Heart right ventricle (tissue), 16 donors: Measurements from ENCODE around the gene PSMG3. TPM values are rescaled to one million over a fixed set of nuclear protein-coding genes. Genes with fewer than 3 reads are reported as not detected.

Source experiments
- ATAC-seq, 8 donors: fragments of 200-7000 bp; cut with Tn5 transposase; one replicate each; pipeline ENCODE4 v1.9.1; 2020; ENCODE audit warnings: mild to moderate bottlenecking in 8 of 8, moderate library complexity in 8 of 8, moderate number of reproducible peaks in 1 of 8
- DNase-seq, 2 donors: peaks; one replicate each; pipeline ENCODE4 v3.0.0-alpha.2; 2020
- H3K27ac ChIP-seq, 10 donors: fragments of 200-600 bp; sonication (generic) in 2 of 10; one replicate each; pipeline versions ENCODE4 v1.5.0 to v1.8.0; 2020 to 2022; ENCODE audit warnings: mild to moderate bottlenecking in 3 of 10
- H3K27me3 ChIP-seq, 7 donors: fragments of 200-600 bp; one replicate each; pipeline ENCODE4 v1.8.0; 2021 to 2022; ENCODE audit warnings: mild to moderate bottlenecking in 2 of 7
- H3K36me3 ChIP-seq, 9 donors: fragments of 200-600 bp; sonication (generic) in 1 of 9; one replicate each; pipeline versions ENCODE4 v1.5.0 to v1.8.0; 2020 to 2022; ENCODE audit warnings: mild to moderate bottlenecking in 2 of 9
- H3K4me1 ChIP-seq, 9 donors: fragments of 200-600 bp; sonication (generic) in 1 of 9; one replicate each; pipeline versions ENCODE4 v1.5.0 to v1.8.0; 2020 to 2022; ENCODE audit warnings: mild to moderate bottlenecking in 4 of 9
- H3K4me3 ChIP-seq, 10 donors: fragments of 200-600 bp; sonication (generic) in 2 of 10; one replicate each; pipeline versions ENCODE4 v1.5.0 to v1.8.0; 2020 to 2022; ENCODE audit warnings: mild to moderate bottlenecking in 7 of 10, moderate library complexity in 2 of 10
- H3K9me3 ChIP-seq, 11 donors: fragments of 200-600 bp in 10 of 11; sonication (generic) in 2 of 11; one replicate each; pipeline versions ENCODE4 v1.5.0 to v1.8.0; 2013 to 2022; ENCODE audit warnings: mild to moderate bottlenecking in 2 of 11, control low read depth in 1 of 11, moderate library complexity in 1 of 11
- CTCF ChIP-seq, 9 donors: fragments of 200-600 bp; sonication (generic) in 2 of 9; IDR thresholded peaks; one replicate each; pipeline versions ENCODE4 v1.5.0 to v1.8.0; 2021 to 2022; ENCODE audit warnings: antibody characterized with exemption in 9 of 9, mild to moderate bottlenecking in 5 of 9, moderate library complexity in 1 of 9
- WGBS, 2 donors: extraction: QIAGEN DNeasy Blood & Tissue Kit; methylation state at CpG; one replicate each; pipeline ENCODE4 v1.1.7; 2013; ENCODE audit warnings: inconsistent platforms in 1 of 2; 5-methylcytosine and 5-hydroxymethylcytosine counted together
- intact Hi-C, 10 donors: fragments of 100-400 bp; cut with DNase I; formaldehyde crosslinking; loops; one replicate each; pipeline versions ENCODE4 v1.11.1 to v1.14.2; 2022
- polyA plus RNA-seq, 2 donors: library from polyadenylated mRNA; stranded (reverse); fragments of 200-250 nt; gene quantifications; one replicate each; pipeline ENCODE4 v1.2.3, GENCODE V29; 2013
- total RNA-seq, 10 donors: library from RNA; stranded (reverse); fragmentation: NEBNext Ultra II Directional in 3 of 10; extraction: Animal tissue kit (Norgen Biotek cat#: 25700) in 3 of 10; gene quantifications; one replicate each; pipeline versions ENCODE4 v1.2.1 to v1.2.4, GENCODE V29; 2021 to 2023
- donor health status: Arrhythmogenic right ventricular cardiomyopathy.
- donor health status: ischemic (EF 13 %, LVEDD 7.1; RV severe dilation, severe dysfunction).
- donor health status: healthy with polysubstance abuse.
- donor health status: DM: no; HTN: yes; CAD: no.
- donor health status: DM: no; HTN: no; CAD: no.
- donor health status: ischemic (EF 25% LVEDD 6.9; RV normal size, moderate dysfunction).
- donor health status: ischemic (EF 25% LVEDD 5.7; RV mildly dilated, moderate dysfunction).
- donor health status: healthy.
- donor health status: DM: yes; HTN: yes; CAD: no.
- donor health status: Ischemic cardiomyopathy.
- donor health status: ischemic (EF 35%, LVEDD 5.7; RV mildly dilated, moderate dysfunction).
- donor health status: nonischemic (EF 11% LVEDD 7.7; RV severe dilation, severe dysfunction).
- donor health status: DM: yes; HTN: yes; CAD: no.
- donor health status: PGD.
- donor health status: ischemic (EF 29% LVEDD 5.4; RV normal size, mild dysfunction).
- donor health status: nonischemic (EF 23%, LVEDD 6.1; RV moderate dilation, normal function).

PSMG3 gene
- total and polyA plus RNA-seq, 12 donors = 7.3 to 45.7 (median 12.0) TPM

- no peaks in the 10 kb centered on the region for H3K36me3 ChIP-seq
- DNase-seq (no peak), ATAC-seq (no peak)
- peaks cover 0 to 7% (median 0%) of the 10 kb centered on the region in 7 donors for H3K27me3 ChIP-seq
- WGBS, 2 donors = 93 to 94% methylated on average over 6 of the region's 6 CpGs
- H3K27ac ChIP-seq = no peak overlapping the region
- H3K4me1 ChIP-seq = peaks cover 0 to 11% (median 5%) of the 10 kb centered on the region in 9 donors
- H3K4me3 ChIP-seq = no peak overlapping the region
- no peak for TF ChIP-seq CTCF (IDR thresholded peaks at IDR 0.05)
- H3K9me3 ChIP-seq = no peaks in the 10 kb centered on the region
- intact Hi-C loops = no loop called here
These were observed 44.4 kb downstream of the PSMG3 start for GRCh38 chr7:1525409-1525808.

- 75 to 79% methylated on average over 17 of the region's 17 CpGs for WGBS, 2 donors
- peaks cover 0 to 7% (median 0%) of the 10 kb centered on the region in 7 donors for H3K27me3 ChIP-seq
- ATAC-seq (no peak), DNase-seq (no peak)
- no peak overlapping the region for H3K27ac ChIP-seq
- intact Hi-C loops = no loop called here
- peaks cover 0 to 10% (median 0%) of the 10 kb centered on the region in 11 donors for H3K9me3 ChIP-seq
- H3K4me1 ChIP-seq = peaks cover 0 to 7% (median 0%) of the 10 kb centered on the region in 9 donors
- no peak for TF ChIP-seq CTCF (IDR thresholded peaks at IDR 0.05)
- no peak overlapping the region for H3K4me3 ChIP-seq
- H3K36me3 ChIP-seq = no peaks in the 10 kb centered on the region
These were observed 46.0 kb downstream of the PSMG3 start for GRCh38 chr7:1523844-1524243.

DNA sequence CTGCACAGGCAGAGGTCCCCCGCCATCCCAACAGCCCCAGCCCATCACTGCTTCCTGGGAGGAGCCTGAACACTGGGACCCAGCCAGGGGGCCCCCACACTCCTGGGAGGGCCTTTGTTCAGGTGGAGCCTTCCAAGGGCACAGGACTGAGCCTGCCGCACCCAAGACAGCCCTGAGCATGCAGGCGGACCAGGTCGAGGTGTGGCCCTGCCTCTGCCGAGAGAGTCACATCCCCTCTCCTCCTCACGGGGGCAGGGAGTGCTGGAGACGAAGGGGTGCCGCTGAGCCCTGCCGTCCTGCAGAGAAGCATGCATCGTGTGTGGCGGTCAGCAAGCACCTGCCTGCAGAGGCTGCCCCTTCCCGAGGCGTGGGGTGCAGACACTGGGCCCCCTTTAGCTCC is 46.6 kb downstream of the PSMG3 start:
- WGBS, 2 donors = 36 to 49% methylated on average over 13 of the region's 13 CpGs
- Histone ChIP-seq H3K27ac (no peak overlapping the region), H3K36me3 (no peaks in the 10 kb centered on the region), H3K4me1 (peaks cover 0 to 7% (median 0%) of the 10 kb centered on the region in 9 donors), H3K4me3 (no peak overlapping the region), H3K9me3 (peaks cover 0 to 13% (median 0%) of the 10 kb centered on the region in 11 donors), H3K27me3 (peaks cover 0 to 7% (median 0%) of the 10 kb centered on the region in 7 donors)
- ATAC-seq = peak in 1 of 8 donors; percentile 8
- no peak for DNase-seq
- intact Hi-C loops = no loop called here
- no peak for TF ChIP-seq CTCF (IDR thresholded peaks at IDR 0.05)

DNA sequence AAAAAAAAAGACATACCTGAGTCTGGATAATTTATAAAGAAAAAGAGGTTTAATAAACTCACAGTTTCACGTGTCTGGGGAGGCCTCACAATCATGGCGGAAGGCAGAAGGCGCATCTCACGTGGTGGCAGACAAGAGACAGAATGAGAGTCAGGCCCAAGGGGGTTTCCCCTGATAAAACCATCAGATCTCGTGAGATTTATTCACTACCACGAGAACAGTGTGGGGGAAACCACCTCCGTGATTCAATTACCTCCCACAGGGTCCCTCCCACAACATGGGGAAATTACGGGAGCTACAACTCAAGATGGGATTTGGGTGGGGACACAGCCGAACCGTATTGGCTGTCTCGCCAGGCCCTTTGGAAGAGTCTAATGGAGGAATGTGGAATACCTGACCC is 48.4 kb downstream of the PSMG3 start:
- TF ChIP-seq CTCF (IDR thresholded peaks at IDR 0.05) = no peak

More for the DNA sequence above, 48.4 kb downstream of the PSMG3 start:
- intact Hi-C loops = no loop called here
- H3K27ac ChIP-seq = no peak overlapping the region
- WGBS, 2 donors = 82 to 88% methylated on average over 11 of the region's 11 CpGs
- no peak for ATAC-seq
- H3K9me3 ChIP-seq = peaks cover 0 to 13% (median 0%) of the 10 kb centered on the region in 11 donors
- DNase-seq = no peak
- H3K27me3 ChIP-seq = peaks cover 0 to 7% (median 0%) of the 10 kb centered on the region in 7 donors
- H3K4me1 ChIP-seq = peaks cover 0 to 7% (median 0%) of the 10 kb centered on the region in 9 donors
- H3K4me3 ChIP-seq = no peak overlapping the region
- H3K36me3 ChIP-seq = no peaks in the 10 kb centered on the region
